SJSA1 (cell line): ENCODE results near the gene SMIM35. TPM values are rescaled to one million over a fixed set of nuclear protein-coding genes. Genes with fewer than 3 reads are reported as not detected.

Experiments used
- DNase-seq, 2 experiments: peaks; one replicate each; pipeline ENCODE4 v3.0.0-alpha.2; 2015 to 2020; ENCODE audit warnings: low spot score in 2 of 2, low read depth in 1 of 2
- H3K27ac ChIP-seq: fragments of 250-450 bp; sonication (Bioruptor Pico); 2 replicates; pipeline ENCODE4 v1.5.1; 2020; ENCODE audit warnings: mild to moderate bottlenecking, moderate library complexity
- H3K27me3 ChIP-seq: fragments of 250-450 bp; sonication (Bioruptor Pico); replicated peaks from 2 replicates; pipeline ENCODE4 v1.5.1; 2020; ENCODE audit warnings: mild to moderate bottlenecking, moderate library complexity
- H3K36me3 ChIP-seq: fragments of 250-450 bp; sonication (Bioruptor Pico); 2 replicates; pipeline ENCODE4 v1.5.1; 2020; ENCODE audit warnings: mild to moderate bottlenecking
- H3K4me1 ChIP-seq: fragments of 250-450 bp; sonication (Bioruptor Pico); replicated peaks from 2 replicates; pipeline ENCODE4 v1.6.1; 2021; ENCODE audit warnings: mild to moderate bottlenecking
- H3K4me3 ChIP-seq: fragments of 250-450 bp; sonication (Bioruptor Pico); 2 replicates; pipeline ENCODE4 v1.5.1; 2020; ENCODE audit warnings: mild to moderate bottlenecking
- H3K9me3 ChIP-seq: fragments of 250-450 bp; sonication (Bioruptor Pico); replicated peaks from 2 replicates; pipeline ENCODE4 v1.5.1; 2020; ENCODE audit warnings: mild to moderate bottlenecking
- total RNA-seq: library from RNA; depleted of rRNA; stranded (reverse); fragments of >200 nt; shearing (Covaris generic); gene quantifications from 2 replicates; pipeline ENCODE4 v1.2.3, GENCODE V29; 2014

Gene SMIM35
- total RNA-seq, 1 experiment from 2014 or later: not detected

GRCh38 chr11:117998664-117999353, 88.0 kb downstream of the SMIM35 start:
- Histone ChIP-seq H3K4me1 (no peaks in the 10 kb centered on the region), H3K4me3 (no peak overlapping the region), H3K27ac (no peak overlapping the region), H3K27me3 (no peaks in the 10 kb centered on the region), H3K9me3 (no peaks in the 10 kb centered on the region), H3K36me3 (no peaks in the 10 kb centered on the region)
- DNase-seq: no peak

GRCh38 chr11:117997823-117998579, 88.8 kb downstream of the SMIM35 start:
- Histone ChIP-seq H3K4me1 (no peaks in the 10 kb centered on the region), H3K9me3 (no peaks in the 10 kb centered on the region), H3K27me3 (no peaks in the 10 kb centered on the region), H3K4me3 (no peak overlapping the region), H3K27ac (no peak overlapping the region), H3K36me3 (no peaks in the 10 kb centered on the region)
- no peak for DNase-seq

DNA sequence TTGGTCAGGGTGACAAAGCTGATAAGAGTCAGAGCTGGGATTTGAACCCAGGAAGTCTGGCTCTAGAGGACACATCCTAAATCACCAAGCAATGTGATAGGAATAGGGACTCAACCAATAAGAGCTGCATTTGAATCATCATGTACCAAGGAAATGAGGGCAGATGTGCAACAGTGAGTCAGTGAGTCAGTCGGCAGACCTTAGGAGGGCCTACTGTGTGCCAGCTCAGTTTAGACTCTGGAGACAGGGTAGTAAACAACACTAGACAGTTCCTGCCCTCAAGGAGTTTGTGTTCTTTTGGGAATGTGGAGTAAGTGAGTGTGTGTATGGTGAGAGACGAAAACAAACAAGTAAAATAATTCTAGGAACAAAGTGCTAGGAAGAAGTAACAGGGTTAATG, 89.4 kb downstream of the SMIM35 start:
- Histone ChIP-seq H3K9me3 (no peaks in the 10 kb centered on the region), H3K27ac (no peak overlapping the region), H3K4me3 (no peak overlapping the region), H3K36me3 (no peaks in the 10 kb centered on the region), H3K27me3 (no peaks in the 10 kb centered on the region), H3K4me1 (no peaks in the 10 kb centered on the region)
- no peak for DNase-seq

- Histone ChIP-seq H3K27me3 (no peaks in the 10 kb centered on the region), H3K36me3 (no peaks in the 10 kb centered on the region), H3K4me3 (no peak overlapping the region), H3K9me3 (no peaks in the 10 kb centered on the region), H3K4me1 (no peaks in the 10 kb centered on the region), H3K27ac (no peak overlapping the region)
- DNase-seq: no peak
Measured at GRCh38 chr11:117996058-117996457, 90.7 kb downstream of the SMIM35 start.

- no peaks in the 10 kb centered on the region for H3K36me3 ChIP-seq
- H3K4me3 ChIP-seq: no peak overlapping the region
- no peaks in the 10 kb centered on the region for H3K27me3 ChIP-seq
- H3K4me1 ChIP-seq: no peaks in the 10 kb centered on the region
- H3K9me3 ChIP-seq: no peaks in the 10 kb centered on the region
- DNase-seq: no peak
- no peak overlapping the region for H3K27ac ChIP-seq
Measured at GRCh38 chr11:117995472-117995871, 91.3 kb downstream of the SMIM35 start.

DNA sequence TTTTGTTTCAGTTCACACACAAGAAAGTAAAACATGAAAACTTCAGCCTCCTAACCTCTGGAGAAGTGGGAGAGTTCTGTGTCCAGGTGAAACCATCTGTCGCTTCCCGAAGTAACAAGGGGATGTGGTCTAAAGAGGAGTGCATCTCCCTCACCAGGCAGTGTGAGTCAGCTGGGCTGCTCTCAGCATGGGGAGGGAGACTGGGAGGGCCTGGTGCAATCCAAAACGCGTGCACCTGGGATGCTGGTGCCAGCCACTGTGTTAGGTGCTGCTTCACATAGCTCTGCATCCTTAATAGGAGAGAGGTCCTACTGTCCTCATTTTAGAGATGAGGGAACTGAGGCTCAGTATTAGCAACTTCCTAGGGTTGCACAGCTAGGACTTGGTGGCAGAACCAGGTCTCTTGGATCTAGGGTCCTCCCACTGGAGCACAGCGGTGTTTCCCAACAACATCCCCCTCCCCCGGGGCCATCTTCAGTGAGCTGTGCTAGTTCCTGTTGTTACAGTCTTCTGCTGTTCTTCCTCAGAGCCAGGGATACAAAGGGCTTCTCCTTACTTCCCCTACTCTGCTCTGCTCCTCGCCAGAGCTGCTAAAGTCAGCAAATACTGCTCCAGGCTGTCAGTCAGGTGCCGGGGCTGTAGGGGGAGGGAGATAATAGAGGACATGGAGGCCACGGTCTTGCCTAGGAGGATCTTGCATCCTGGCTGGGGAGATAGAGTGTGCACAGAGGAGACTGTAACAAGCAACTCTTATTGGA, 92.6 kb downstream of the SMIM35 start:
- H3K27me3 ChIP-seq: no peaks in the 10 kb centered on the region
- DNase-seq: no peak

DNA sequence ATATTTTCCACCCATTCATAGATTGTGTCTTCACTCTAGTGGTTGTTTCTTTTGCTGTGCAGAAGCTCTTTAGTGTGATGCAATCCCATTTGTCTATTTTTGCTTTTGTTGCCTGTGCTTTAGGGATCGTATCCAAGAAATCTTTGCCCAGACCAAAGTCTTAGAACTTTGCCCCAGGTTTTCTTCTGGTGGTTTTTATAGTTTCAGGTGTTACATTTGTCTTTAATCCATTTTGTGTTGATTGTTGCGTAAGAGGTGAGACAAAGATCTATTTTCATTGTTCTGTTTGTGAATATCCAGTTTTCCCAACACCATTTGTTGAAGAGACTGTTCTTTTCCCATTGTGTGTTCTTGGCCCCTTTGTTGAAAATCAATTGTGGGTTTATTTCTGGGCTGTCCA, 94.1 kb downstream of the SMIM35 start:
- DNase-seq: no peak
- no peak overlapping the region for H3K27ac ChIP-seq
- H3K4me3 ChIP-seq: no peak overlapping the region
- H3K36me3 ChIP-seq: no peaks in the 10 kb centered on the region
- H3K27me3 ChIP-seq: no peaks in the 10 kb centered on the region
- H3K4me1 ChIP-seq: no peaks in the 10 kb centered on the region
- no peaks in the 10 kb centered on the region for H3K9me3 ChIP-seq

More for the DNA sequence above, 92.6 kb downstream of the SMIM35 start:
- H3K27ac ChIP-seq: no peak overlapping the region
- H3K4me1 ChIP-seq: no peaks in the 10 kb centered on the region
- H3K4me3 ChIP-seq: no peak overlapping the region
- no peaks in the 10 kb centered on the region for H3K36me3 ChIP-seq
- no peaks in the 10 kb centered on the region for H3K9me3 ChIP-seq

DNA sequence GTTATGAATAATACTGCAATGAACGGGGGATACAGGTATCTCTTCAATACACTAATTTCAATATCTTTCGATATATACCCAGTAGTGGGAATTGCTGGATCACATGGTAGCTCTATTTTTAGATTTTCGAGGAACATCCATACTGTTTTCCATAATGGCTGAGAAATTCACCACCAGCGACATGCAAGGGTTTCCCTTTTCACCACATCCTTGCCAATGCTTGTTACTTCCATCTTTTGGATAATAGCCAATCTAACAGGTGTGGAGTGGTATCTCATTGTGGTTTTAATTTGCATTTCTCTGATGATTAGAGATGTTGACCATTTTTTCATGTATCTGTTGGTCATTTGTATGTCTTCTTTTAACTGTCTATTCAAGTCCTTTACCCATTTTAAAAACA, 94.6 kb downstream of the SMIM35 start:
- Histone ChIP-seq H3K27ac (no peak overlapping the region), H3K9me3 (no peaks in the 10 kb centered on the region), H3K4me3 (no peak overlapping the region), H3K36me3 (no peaks in the 10 kb centered on the region), H3K4me1 (no peaks in the 10 kb centered on the region), H3K27me3 (no peaks in the 10 kb centered on the region)
- DNase-seq: no peak

- Histone ChIP-seq H3K27me3 (peaks cover 9% of the 10 kb centered on the region), H3K9me3 (no peaks in the 10 kb centered on the region), H3K36me3 (no peaks in the 10 kb centered on the region), H3K27ac (no peak overlapping the region), H3K4me1 (no peaks in the 10 kb centered on the region), H3K4me3 (no peak overlapping the region)
- DNase-seq: no peak
Measured at GRCh38 chr11:117989351-117990102, 97.2 kb downstream of the SMIM35 start.

DNA sequence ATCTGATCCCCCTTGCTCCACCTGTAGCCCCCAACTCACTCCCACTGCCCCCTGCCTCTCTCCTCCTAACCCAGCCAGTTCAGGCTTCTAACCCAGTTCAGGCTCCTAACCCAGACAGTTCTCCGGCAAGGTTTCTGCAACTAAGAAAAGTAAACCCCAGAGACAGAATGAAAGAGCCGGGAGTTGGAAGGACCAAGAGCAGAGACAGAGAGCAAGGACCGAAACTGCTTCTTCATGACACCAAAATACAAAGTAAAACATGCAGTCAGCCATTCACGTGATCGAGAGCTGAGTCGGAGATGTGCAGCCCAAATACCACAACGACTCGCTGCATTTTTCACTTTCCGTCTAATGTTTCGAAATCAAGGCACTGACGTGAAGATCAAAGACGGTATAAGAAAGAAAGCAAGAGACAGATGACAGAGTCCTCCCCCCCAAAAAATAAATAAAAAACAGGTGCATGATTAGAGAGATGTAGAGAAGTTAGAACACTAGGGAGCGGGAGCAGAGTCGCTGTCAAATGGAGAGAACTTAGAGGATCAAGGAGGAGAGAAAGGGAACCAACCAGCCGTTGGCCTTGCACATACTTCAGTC, 99.7 kb downstream of the SMIM35 start:
- Histone ChIP-seq H3K27ac (no peak overlapping the region), H3K27me3 (peaks cover 9% of the 10 kb centered on the region), H3K4me1 (no peaks in the 10 kb centered on the region), H3K36me3 (no peaks in the 10 kb centered on the region), H3K9me3 (no peaks in the 10 kb centered on the region), H3K4me3 (no peak overlapping the region)
- DNase-seq: no peak

GRCh38 chr11:117985953-117986887, 100.5 kb downstream of the SMIM35 start, which contains the start of gene IL10RA:
IL10RA (plus strand) TSS chr11:117986394; CDS start chr11:117986468, 74 bp downstream.
- Histone ChIP-seq H3K27me3 (peaks cover 9% of the 10 kb centered on the region), H3K4me3 (no peak within 1 kb of the TSS), H3K9me3 (no peaks in the 10 kb centered on the region), H3K4me1 (no peaks in the 10 kb centered on the region), H3K36me3 (no peaks in the 10 kb centered on the region), H3K27ac (no peak within 1 kb of the TSS)
- no peak for DNase-seq

DNA sequence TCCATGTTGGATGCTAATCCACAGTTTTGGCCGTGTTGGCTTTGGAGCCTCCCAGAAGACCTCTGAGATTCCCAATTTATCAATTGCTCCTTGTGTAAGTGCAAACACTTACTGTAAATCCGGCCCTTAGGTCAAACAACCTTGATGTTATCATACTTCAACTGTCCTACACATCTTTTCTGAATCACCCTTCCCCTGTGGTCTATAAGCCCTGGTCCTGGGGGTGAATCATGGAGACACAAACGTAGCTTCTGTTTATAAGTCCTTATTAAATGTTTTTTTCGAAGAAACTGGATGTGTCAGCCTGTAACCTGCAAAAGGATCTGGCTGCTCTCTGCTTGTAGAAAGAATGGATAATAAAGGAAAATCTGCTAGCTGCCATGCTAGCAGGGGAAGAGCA, 102.3 kb downstream of the SMIM35 start:
- Histone ChIP-seq H3K27me3 (peaks cover 9% of the 10 kb centered on the region), H3K4me3 (no peak overlapping the region), H3K4me1 (no peaks in the 10 kb centered on the region), H3K36me3 (no peaks in the 10 kb centered on the region), H3K27ac (no peak overlapping the region), H3K9me3 (no peaks in the 10 kb centered on the region)
- no peak for DNase-seq
